Lower lobe of right lung (tissue), 2 donors: Measurements from ENCODE around the gene NR2C2. TPM values are rescaled to one million over a fixed set of nuclear protein-coding genes. Genes with fewer than 3 reads are reported as not detected.

Experiments
- ATAC-seq, 2 donors: fragments of 200-7000 bp; cut with Tn5 transposase; one replicate each; pipeline ENCODE4 v1.9.1; 2020 to 2022; ENCODE audit warnings: mild to moderate bottlenecking in 2 of 2, moderate library complexity in 2 of 2
- DNase-seq: peaks from one replicate; pipeline ENCODE4 v3.0.0-alpha.2; 2020
- H3K27ac ChIP-seq: fragments of 200-600 bp; one replicate; pipeline ENCODE4 v1.8.0; 2022
- H3K27me3 ChIP-seq: fragments of 200-600 bp; one replicate; pipeline ENCODE4 v1.8.0; 2022; ENCODE audit warnings: low read depth
- H3K36me3 ChIP-seq: fragments of 200-600 bp; one replicate; pipeline ENCODE4 v1.8.0; 2022; ENCODE audit warnings: mild to moderate bottlenecking
- H3K4me1 ChIP-seq: fragments of 200-600 bp; one replicate; pipeline ENCODE4 v1.8.0; 2022
- H3K4me3 ChIP-seq: fragments of 200-600 bp; one replicate; pipeline ENCODE4 v1.8.0; 2022; ENCODE audit warnings: mild to moderate bottlenecking
- H3K9me3 ChIP-seq: fragments of 200-600 bp; one replicate; pipeline ENCODE4 v1.8.0; 2022
- intact Hi-C: fragments of 100-400 bp; cut with DNase I; formaldehyde crosslinking; loops from one replicate; pipeline ENCODE4 v1.11.0; 2022
- total RNA-seq: library from RNA; stranded (reverse); fragmentation: NEBNext Ultra II Directional; extraction: Animal tissue kit (Norgen Biotek cat#: 25700); gene quantifications from one replicate; pipeline ENCODE4 v1.2.1, GENCODE V29; 2021
- TF ChIP-seq, protein P1 (sequence below): fragments of 200-600 bp; IDR thresholded peaks from one replicate; pipeline ENCODE4 v1.8.0; 2022; ENCODE audit warnings: antibody characterized with exemption, mild to moderate bottlenecking
- donor health status: DM: no; HTN: yes; CAD: no; lungs with severe emphysema.

Gene NR2C2
- total RNA-seq, 1 donor from 2014 or later: 56.7 TPM

DNA sequence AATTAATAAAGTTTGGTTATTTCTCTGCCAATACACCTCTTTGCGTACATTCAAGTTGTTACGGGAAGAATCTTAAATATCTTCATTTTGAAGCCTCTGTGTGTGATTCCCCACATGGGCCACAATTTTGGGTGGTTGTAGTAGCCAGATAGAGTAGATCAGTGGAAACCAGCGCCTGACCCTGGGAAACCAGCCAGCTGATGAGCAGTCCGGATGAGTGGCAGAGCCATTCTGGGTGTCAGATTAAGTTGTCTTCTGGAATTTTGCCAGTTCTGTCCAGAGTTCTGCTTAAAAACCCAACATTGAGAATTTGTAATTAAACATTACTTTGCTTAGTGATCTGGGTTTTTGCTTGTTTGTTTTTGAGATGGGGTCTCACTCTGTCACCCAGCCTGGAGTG lies 68.1 kb downstream of the NR2C2 start:
- Histone ChIP-seq H3K27ac (no peak overlapping the region), H3K27me3 (no peaks in the 10 kb centered on the region), H3K9me3 (no peaks in the 10 kb centered on the region), H3K4me1 (no peaks in the 10 kb centered on the region), H3K36me3 (peaks cover 79% of the 10 kb centered on the region), H3K4me3 (no peak overlapping the region)
- ATAC-seq (no peak), DNase-seq (no peak)
- intact Hi-C loops: no loop called here
- TF ChIP-seq, protein P1, sequence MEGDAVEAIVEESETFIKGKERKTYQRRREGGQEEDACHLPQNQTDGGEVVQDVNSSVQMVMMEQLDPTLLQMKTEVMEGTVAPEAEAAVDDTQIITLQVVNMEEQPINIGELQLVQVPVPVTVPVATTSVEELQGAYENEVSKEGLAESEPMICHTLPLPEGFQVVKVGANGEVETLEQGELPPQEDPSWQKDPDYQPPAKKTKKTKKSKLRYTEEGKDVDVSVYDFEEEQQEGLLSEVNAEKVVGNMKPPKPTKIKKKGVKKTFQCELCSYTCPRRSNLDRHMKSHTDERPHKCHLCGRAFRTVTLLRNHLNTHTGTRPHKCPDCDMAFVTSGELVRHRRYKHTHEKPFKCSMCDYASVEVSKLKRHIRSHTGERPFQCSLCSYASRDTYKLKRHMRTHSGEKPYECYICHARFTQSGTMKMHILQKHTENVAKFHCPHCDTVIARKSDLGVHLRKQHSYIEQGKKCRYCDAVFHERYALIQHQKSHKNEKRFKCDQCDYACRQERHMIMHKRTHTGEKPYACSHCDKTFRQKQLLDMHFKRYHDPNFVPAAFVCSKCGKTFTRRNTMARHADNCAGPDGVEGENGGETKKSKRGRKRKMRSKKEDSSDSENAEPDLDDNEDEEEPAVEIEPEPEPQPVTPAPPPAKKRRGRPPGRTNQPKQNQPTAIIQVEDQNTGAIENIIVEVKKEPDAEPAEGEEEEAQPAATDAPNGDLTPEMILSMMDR: no peak

DNA sequence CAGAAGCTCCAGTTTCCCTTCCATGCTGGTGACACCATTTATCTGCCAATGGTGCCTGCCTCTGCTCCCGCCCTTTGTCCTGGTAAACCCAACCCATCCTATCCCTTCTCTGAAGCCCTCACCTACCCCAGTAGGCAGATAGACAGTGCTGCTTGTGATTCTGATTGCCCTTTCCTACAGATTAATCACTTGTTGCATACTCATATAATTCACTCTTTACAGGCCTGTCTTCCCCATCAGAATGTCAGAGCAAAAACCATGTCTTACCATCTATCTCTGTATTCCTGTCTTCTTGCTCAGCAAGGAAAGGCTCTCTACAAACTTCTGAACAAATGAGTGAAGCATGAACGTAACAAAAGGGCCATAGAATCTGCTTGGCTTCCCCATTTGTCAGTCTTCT lies 69.8 kb downstream of the NR2C2 start:
- Histone ChIP-seq H3K27ac (no peak overlapping the region), H3K4me1 (no peaks in the 10 kb centered on the region), H3K9me3 (no peaks in the 10 kb centered on the region), H3K27me3 (no peaks in the 10 kb centered on the region), H3K4me3 (no peak overlapping the region), H3K36me3 (peaks cover 95% of the 10 kb centered on the region)
- no peak for DNase-seq
- TF ChIP-seq, protein P1: no peak
- intact Hi-C loops: no loop called here
- ATAC-seq: no peak

DNA sequence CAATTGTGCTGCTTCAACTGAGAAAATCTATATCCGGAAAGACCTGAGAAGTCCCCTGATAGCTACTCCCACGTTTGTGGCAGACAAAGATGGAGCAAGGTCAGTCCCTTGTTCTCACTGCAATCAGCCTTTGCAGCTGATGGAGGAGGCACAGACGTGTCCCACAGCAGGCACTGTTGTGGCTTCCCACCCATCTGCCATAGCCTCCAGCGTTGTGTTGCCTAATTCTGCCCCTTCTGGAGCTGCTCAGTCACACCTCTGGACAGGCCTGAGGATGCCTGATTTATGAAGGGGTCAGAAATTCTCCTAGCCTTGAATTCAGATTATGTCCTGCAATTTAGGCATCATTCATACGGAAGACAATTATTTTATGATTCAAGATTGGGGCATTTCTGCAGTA lies 75.9 kb downstream of the NR2C2 start:
- peaks cover 100% of the 10 kb centered on the region for H3K36me3 ChIP-seq
- no peak for ATAC-seq

DNA sequence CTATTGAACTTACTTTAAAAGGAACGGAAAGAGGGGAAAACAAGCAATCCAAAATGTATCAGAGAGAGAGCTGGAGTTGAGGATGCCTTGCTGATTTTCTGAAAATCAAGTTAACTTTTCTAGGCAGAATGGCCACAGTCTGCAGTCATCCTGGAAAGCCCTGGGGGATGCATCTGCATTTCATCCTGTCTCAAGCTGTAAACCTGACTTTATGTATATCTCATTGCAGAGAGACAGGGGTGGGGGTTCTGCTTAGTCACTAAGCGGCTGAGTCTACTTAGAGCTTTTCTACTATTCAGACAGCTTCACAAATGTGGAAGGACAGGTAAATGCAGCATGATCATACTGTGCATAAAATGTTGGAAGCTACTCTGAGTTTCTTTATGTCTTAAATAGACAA lies 76.3 kb downstream of the NR2C2 start:
- intact Hi-C loops: no loop called here
- no peak for ATAC-seq
- no peaks in the 10 kb centered on the region for H3K27me3 ChIP-seq
- TF ChIP-seq, protein P1: no peak
- DNase-seq: no peak
- H3K9me3 ChIP-seq: no peaks in the 10 kb centered on the region
- H3K4me1 ChIP-seq: no peaks in the 10 kb centered on the region
- H3K27ac ChIP-seq: no peak overlapping the region
- no peak overlapping the region for H3K4me3 ChIP-seq
- peaks cover 100% of the 10 kb centered on the region for H3K36me3 ChIP-seq

More for the DNA sequence above, 75.9 kb downstream of the NR2C2 start:
- intact Hi-C loops: no loop called here
- no peak overlapping the region for H3K27ac ChIP-seq
- H3K4me1 ChIP-seq: no peaks in the 10 kb centered on the region
- no peak for DNase-seq
- TF ChIP-seq, protein P1: no peak
- H3K4me3 ChIP-seq: no peak overlapping the region
- H3K9me3 ChIP-seq: no peaks in the 10 kb centered on the region
- no peaks in the 10 kb centered on the region for H3K27me3 ChIP-seq

DNA sequence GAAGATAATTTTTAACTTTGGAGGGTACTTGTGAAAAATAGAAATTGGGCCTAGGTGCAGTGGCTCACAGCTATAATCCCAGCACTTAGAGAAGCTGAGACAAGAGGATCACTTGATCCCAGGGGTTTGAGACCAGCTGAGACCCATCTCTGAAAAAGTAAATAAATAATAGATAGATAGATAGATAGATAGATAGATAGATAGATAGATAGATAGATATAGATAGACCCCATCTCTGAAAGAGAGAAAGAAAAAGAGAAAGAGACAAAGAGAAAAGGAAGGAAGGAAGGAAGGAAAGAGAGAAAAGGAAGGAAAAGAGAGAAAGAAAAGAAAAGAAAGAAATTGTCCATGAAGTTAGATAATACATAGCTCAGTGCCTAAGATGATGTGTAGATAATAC lies 82.2 kb downstream of the NR2C2 start:
- DNase-seq (no peak), ATAC-seq (no peak)
- TF ChIP-seq, protein P1: no peak
- Histone ChIP-seq H3K4me1 (no peaks in the 10 kb centered on the region), H3K27ac (no peak overlapping the region), H3K9me3 (no peaks in the 10 kb centered on the region), H3K36me3 (peaks cover 100% of the 10 kb centered on the region), H3K4me3 (no peak overlapping the region), H3K27me3 (no peaks in the 10 kb centered on the region)
- intact Hi-C loops: no loop called here

DNA sequence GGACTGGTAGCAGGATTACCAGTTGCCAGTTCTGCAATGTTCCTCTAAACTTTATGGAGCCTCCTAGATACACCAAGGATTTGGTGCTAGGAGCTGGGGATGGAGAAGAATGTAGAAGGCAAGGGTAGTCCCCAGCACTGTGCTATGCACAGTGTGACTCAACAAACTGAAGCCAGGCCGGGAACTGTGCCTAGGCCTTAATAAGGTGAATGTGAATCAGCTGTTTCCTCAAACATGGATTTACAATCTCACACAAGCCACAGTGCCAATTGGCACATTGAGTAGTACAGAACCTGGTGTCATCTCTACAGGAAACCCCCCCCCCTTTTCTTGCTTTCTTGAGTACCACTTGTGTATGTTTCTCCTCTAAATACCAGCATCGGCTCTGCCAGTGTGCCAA lies 85.3 kb downstream of the NR2C2 start:
- Histone ChIP-seq H3K4me3 (no peak overlapping the region), H3K36me3 (peaks cover 100% of the 10 kb centered on the region), H3K27me3 (no peaks in the 10 kb centered on the region), H3K9me3 (no peaks in the 10 kb centered on the region), H3K27ac (no peak overlapping the region), H3K4me1 (no peaks in the 10 kb centered on the region)
- intact Hi-C loops: no loop called here
- TF ChIP-seq, protein P1: no peak
- DNase-seq: no peak
- ATAC-seq: no peak
